Smooth muscle cell of the brain vasculature (primary cell): Measurements from ENCODE around the gene ATP2B2.
A peak's percentile ranks its signal among the peaks of the same experiment; 100 is the strongest.

Experiments used
- DNase-seq: peaks from one replicate; pipeline ENCODE4 v3.0.0-alpha.2; 2012; ENCODE audit warnings: low read depth, low spot score

Gene ATP2B2

GRCh38 chr3:10365791-10366190, 139.6 kb downstream of the ATP2B2 start:
- no peak for DNase-seq

DNA sequence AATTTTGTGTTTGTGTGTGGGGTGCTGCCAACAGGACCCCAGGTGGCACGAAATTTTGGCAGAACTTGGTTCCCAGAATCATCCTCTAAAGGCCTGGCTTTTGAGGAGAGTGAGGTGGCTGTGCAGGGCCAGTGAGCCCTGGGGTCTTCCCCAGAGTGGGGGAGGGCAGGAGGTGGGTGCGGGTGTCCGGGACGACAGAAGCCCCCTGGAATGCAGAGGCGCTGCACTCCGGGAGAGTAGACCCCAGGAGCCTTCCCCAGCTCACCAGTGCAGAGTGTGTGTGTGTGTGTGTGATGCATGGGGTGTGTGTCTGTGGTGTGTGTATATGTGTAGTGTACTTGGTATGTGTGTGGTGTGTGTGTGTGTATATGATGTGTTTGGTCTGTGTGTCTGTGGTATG, 140.1 kb downstream of the ATP2B2 start:
- no peak for DNase-seq

- no peak for DNase-seq
These were observed 140.6 kb downstream of the ATP2B2 start for GRCh38 chr3:10364806-10365205.

GRCh38 chr3:10363935-10364334, 141.5 kb downstream of the ATP2B2 start:
- DNase-seq: no peak

DNA sequence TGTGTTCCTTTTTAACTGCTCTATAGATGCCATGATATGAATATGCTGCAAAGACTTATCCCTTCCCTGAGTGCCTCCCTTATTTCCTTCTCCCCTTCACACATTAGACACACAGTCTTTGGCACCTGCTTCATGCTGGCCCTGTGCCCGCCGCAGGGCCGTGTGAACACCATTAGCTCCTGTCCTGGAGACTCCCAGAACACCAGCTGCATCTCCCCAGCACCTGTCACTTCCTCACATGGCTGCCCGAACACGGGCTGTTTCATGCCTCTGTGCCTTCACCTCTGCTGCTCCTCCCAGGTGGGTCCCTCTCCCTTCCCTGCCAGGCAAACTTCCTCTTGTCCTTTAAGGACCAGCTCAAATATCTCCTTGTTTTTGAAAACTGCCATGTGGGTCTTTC, 144.0 kb downstream of the ATP2B2 start:
- no peak for DNase-seq

- no peak for DNase-seq
These were observed 144.9 kb downstream of the ATP2B2 start for GRCh38 chr3:10360478-10360877.

DNA sequence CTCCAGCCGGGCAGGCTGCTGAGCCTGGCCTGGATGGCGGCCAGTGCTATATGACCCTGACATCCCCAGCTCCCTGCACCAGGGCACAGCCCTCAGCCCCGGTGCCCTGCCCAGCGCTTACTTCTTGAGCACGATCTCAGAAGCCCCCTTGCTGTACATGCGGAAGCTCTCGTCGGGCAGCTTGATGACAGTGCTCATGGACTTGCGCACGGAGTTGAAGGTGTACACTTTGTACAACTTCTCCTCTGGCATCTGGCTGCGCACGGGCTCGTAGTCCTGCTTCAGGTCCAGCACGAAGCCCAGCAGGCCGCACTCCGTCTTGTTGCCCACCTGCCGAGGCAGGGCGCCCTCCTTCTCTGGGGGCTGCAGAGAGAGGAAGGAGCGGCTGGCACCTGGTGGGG, 145.6 kb downstream of the ATP2B2 start:
- DNase-seq: no peak

- DNase-seq: no peak
These were observed 146.9 kb downstream of the ATP2B2 start for GRCh38 chr3:10358309-10358980.

DNA sequence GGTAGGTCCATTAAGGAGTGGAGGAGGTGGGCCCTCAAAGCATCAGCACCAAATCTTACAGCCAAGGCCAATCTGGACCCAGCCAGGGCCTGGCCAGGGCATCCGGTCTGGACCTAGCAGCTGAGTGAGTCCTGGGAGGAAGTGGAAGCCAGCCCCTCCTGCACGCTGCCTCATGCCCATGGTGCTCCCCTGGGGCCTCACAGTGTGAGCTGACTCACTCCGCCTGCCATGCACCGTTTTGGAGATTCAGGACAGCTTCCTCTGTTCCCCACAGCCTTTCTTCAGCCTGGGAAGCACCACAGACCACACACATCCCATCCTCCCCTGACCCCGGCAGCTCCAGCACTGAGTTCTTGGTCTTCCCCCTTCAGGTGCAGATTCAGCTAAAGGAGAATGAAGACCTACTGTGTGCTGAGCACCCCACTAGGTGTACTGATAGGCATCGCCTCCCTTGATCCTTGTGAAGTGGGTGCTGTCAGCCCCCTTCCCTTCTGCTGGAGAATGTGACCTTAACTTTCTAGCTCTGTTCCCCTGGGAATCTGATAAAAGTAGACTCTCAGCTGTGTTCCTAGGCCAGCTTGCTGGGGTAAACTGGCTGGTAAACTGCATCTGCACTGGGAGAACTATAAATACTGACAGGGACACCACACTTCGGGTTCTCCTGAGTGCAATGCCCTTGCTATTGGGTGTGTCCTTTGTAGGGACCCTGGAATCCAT, 147.6 kb downstream of the ATP2B2 start:
- peak; percentile 74 for DNase-seq

DNA sequence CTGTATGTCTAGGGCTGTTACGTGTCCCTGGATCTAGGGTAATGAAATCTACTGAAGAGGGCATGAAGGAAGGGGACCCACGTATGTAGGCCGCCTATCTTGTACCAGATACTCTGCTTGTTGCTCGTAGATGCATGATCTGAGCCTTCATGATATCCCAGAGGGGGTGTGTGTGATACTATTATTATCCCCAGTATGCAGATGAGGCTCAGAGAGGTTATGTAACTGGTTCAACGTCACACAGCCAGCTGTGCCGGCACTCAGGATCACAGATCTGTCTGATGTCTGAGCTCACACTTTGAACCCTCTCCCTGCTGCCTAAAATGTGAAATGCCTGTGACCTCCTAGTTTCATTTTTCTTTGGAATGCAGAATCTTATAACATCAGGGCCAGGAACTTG, 148.3 kb downstream of the ATP2B2 start:
- no peak for DNase-seq

GRCh38 chr3:10356461-10356981, 148.9 kb downstream of the ATP2B2 start:
- DNase-seq: no peak

DNA sequence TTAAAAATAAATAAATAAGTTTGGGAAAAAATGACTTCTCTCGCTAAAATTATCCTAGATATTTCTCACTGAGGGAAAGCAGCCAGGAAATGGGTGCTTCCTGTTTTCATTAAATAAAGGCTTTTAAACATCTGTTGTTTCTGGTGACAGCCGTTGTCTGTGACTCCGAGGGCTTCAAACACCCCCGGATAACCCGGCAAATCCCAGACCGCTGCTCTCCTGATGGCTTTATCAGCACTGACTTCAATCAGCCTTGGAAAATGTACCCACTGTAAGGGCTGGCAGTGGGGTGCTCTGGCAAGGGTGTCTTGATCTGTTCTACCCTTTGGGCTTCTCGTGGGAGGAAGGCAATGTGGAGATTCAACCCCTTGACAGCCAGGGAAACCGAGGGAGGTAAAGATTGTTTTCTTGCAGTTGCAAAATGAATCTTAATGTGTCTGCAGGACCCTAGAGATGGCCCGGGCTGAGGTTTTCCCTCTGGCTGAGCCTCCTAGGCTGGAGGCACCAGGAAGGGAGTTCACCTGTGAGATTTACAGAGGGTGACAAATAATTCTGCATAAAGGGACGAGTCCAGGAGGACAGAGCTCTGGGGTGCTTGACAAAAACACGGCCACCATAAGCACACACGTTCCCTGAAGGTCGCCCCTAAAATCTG, 150.9 kb downstream of the ATP2B2 start:
- DNase-seq: no peak

GRCh38 chr3:10353661-10354360, 151.6 kb downstream of the ATP2B2 start:
- DNase-seq: no peak

DNA sequence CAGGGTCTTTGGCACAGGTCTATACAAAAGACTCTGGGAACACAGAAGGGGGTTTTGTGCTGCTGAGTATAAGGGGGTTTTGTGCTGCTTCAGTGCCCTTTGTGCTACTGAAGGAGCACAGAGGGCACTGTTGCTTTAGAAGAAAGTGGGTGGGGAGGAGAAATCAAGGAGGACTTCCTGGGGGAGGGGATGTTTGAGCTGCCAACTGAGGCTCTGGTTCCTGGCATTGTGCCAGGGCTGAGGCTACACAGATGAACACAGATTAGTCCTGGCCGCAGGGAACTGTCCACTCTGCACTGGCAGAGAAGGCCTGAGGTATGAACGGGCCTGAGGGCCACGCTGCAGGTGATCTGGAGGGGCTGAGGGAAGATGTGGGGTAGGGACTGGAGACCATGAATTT, 152.2 kb downstream of the ATP2B2 start:
- DNase-seq: no peak

- DNase-seq: peak; percentile 96
These were observed 153.1 kb downstream of the ATP2B2 start for GRCh38 chr3:10352146-10352911.

DNA sequence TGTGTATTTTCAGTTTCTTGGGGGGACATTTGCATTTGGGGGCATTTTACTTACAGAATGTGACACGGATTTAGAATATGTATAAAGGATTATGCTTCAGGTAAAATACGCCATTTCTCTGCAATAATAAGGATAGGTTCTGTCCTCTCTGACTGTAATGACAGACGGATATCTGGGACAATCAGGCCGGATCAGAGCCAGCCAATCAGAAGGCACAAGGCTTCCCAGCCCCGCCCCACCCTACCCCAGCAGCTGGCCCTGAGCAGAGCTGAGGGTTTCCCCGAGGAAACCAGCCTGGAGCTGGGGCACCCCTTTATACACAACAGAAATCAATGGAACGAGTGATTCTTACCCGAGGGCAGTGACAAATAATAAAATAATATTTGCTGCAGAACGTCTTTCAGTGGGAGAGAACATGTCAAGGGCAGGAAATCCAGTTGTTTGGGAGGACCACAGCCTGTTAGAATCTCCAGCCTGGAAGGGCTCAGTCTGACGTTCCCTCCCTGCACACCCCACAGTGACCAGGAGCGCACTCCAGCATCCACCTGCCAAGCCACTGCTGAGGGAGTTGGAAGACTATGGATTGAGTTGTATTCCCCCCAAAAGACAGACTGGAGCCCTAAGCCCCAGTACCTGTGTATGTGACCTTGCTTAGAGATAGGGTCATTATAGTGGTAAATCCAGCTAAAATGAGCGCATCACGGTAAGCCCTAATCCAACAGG, 154.2 kb downstream of the ATP2B2 start:
- no peak for DNase-seq

DNA sequence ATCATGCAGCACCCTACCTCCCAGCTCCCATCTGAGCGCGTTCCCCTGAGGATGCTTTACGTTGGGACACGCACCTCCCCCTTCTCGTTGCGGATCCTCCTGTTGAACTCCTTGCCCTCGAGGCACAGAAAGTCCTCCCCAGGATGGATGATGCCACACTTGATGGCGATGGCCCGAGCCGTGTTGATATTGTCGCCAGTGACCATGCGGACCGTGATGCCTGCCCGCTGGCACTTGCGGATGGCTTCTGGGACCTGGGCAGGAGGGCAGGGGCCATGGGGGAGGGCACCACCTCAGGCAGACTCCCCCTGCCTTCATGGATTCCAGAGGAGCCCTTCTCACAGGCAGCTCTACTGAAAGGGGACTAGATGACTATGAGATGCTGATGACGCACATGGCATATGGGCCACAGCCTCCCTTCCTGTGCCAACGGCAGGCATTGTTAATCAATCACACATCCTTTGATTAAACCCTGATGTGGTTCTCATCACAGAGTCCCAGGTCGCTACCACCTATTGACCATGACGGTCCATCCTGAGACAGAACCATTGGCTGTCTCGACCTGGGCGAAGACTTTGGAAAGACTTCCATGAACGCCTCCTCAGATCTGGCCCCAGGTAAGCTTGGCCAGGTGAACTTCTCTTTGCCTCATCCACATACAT, 154.9 kb downstream of the ATP2B2 start:
- no peak for DNase-seq

GRCh38 chr3:10349801-10350200, 155.6 kb downstream of the ATP2B2 start:
- no peak for DNase-seq

DNA sequence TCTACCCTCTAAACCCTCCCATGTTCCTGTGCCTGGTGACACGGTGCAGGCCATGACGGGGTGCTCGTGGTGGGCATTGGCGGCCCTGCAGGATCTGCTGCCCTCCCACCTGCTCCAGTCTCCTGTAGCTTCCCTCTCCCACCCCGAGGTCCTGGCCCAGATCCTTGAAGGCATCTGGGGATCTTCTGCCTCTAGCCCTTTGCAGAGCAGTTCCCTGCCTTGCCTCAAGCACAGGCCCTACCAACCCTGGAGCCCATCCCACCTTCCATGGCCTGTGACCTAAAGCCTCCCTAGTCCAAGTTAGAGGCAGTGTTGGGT, 157.0 kb downstream of the ATP2B2 start:
- DNase-seq: no peak
